Measurements from ENCODE around the gene NDUFAF7. TPM values are rescaled to one million over a fixed set of nuclear protein-coding genes. Genes with fewer than 3 reads are reported as not detected.

Gene NDUFAF7
- total RNA-seq, 2 donors from 2014 or later: 15.2 to 22.3 TPM

- ATAC-seq (ENCODE audit: insufficient number of reproducible peaks, low FRiP score, low read depth) (no peak), DNase-seq (ENCODE audit: low spot score) (no peak)
- peaks cover 19% of the 10 kb centered on the region for H3K36me3 ChIP-seq
- H3K27ac ChIP-seq: peak overlapping the region in 1 of 2 donors; percentile 28
- H3K27me3 ChIP-seq (replicated peaks; ENCODE audit: insufficient read depth): no peaks in the 10 kb centered on the region
- H3K9me3 ChIP-seq: no peaks in the 10 kb centered on the region
- H3K4me1 ChIP-seq (ENCODE audit: control insufficient read depth in 1 of 2, low read depth in 2 of 2): peaks cover 3 to 15% of the 10 kb centered on the region in 2 donors
- no peak overlapping the region for H3K4me3 ChIP-seq
- TF ChIP-seq CTCF (IDR thresholded peaks at IDR 0.05): no peak
Measured at GRCh38 chr2:37250869-37251740, 19.6 kb downstream of the NDUFAF7 start.

- DNase-seq (ENCODE audit: low spot score) (no peak), ATAC-seq (ENCODE audit: insufficient number of reproducible peaks, low FRiP score, low read depth) (no peak)
- TF ChIP-seq CTCF (IDR thresholded peaks at IDR 0.05): no peak
- Histone ChIP-seq H3K9me3 (no peaks in the 10 kb centered on the region), H3K27ac (no peak overlapping the region), H3K4me1 (ENCODE audit: control insufficient read depth in 1 of 2, low read depth in 2 of 2) (no peaks in the 10 kb centered on the region), H3K4me3 (no peak overlapping the region), H3K27me3 (replicated peaks; ENCODE audit: insufficient read depth) (no peaks in the 10 kb centered on the region), H3K36me3 (peaks cover 16% of the 10 kb centered on the region)
Measured at GRCh38 chr2:37262522-37262921, 31.1 kb downstream of the NDUFAF7 start.

GRCh38 chr2:37263839-37264238 lies 32.4 kb downstream of the NDUFAF7 start:
- no peak for DNase-seq (ENCODE audit: low spot score)
- TF ChIP-seq CTCF (IDR thresholded peaks at IDR 0.05): no peak
- H3K36me3 ChIP-seq: peaks cover 19% of the 10 kb centered on the region

GRCh38 chr2:37267685-37268084 lies 36.2 kb downstream of the NDUFAF7 start:
- no peak for ATAC-seq (ENCODE audit: insufficient number of reproducible peaks, low FRiP score, low read depth)
- H3K4me1 ChIP-seq (ENCODE audit: control insufficient read depth in 1 of 2, low read depth in 2 of 2): no peaks in the 10 kb centered on the region
- peaks cover 25% of the 10 kb centered on the region for H3K36me3 ChIP-seq
- DNase-seq (ENCODE audit: low spot score): no peak
- H3K9me3 ChIP-seq: no peaks in the 10 kb centered on the region
- H3K4me3 ChIP-seq: no peak overlapping the region
- H3K27ac ChIP-seq: no peak overlapping the region
- no peak for TF ChIP-seq CTCF (IDR thresholded peaks at IDR 0.05)
- H3K27me3 ChIP-seq (replicated peaks; ENCODE audit: insufficient read depth): no peaks in the 10 kb centered on the region

More at GRCh38 chr2:37263839-37264238, 32.4 kb downstream of the NDUFAF7 start:
- H3K27ac ChIP-seq: no peak overlapping the region
- H3K4me1 ChIP-seq (ENCODE audit: control insufficient read depth in 1 of 2, low read depth in 2 of 2): no peaks in the 10 kb centered on the region
- ATAC-seq (ENCODE audit: insufficient number of reproducible peaks, low FRiP score, low read depth): no peak
- no peak overlapping the region for H3K4me3 ChIP-seq
- no peaks in the 10 kb centered on the region for H3K9me3 ChIP-seq
- H3K27me3 ChIP-seq (replicated peaks; ENCODE audit: insufficient read depth): no peaks in the 10 kb centered on the region

GRCh38 chr2:37268111-37268510 lies 36.7 kb downstream of the NDUFAF7 start:
- Histone ChIP-seq H3K4me1 (ENCODE audit: control insufficient read depth in 1 of 2, low read depth in 2 of 2) (no peaks in the 10 kb centered on the region), H3K9me3 (no peaks in the 10 kb centered on the region), H3K27ac (no peak overlapping the region), H3K27me3 (replicated peaks; ENCODE audit: insufficient read depth) (no peaks in the 10 kb centered on the region), H3K36me3 (peaks cover 26% of the 10 kb centered on the region), H3K4me3 (no peak overlapping the region)
- no peak for DNase-seq (ENCODE audit: low spot score)
- no peak for TF ChIP-seq CTCF (IDR thresholded peaks at IDR 0.05)
- no peak for ATAC-seq (ENCODE audit: insufficient number of reproducible peaks, low FRiP score, low read depth)

All from thoracic aorta (tissue), 2 donors.